K562 (cell line): ENCODE measurements around the gene GP2. TPM values are rescaled to one million over a fixed set of nuclear protein-coding genes. Genes with fewer than 3 reads are reported as not detected.

Experiments
- ATAC-seq: fragments of 200-7000 bp; cut with Tn5 transposase; 3 replicates; pipeline ENCODE4 v1.9.1; 2020; ENCODE audit warnings: moderate library complexity
- BruUV-seq: library from RNA; stranded (reverse); fragments of 400-500 nt; replicated peaks from 2 replicates; lab custom pipeline; 2021; lab: Mats Ljungman, UMichigan
- CTCF ChIA-PET: fragments of 300-600 bp; formaldehyde crosslinking; extraction: SDS; loops from one replicate; lab custom pipeline; 2021; ENCODE audit warnings: low intra/inter-chr PET ratio; lab: Yijun Ruan, JAX
- POLR2A ChIA-PET: fragments of 300-600, 350-650 bp; sonication (Branson Sonifier 250); formaldehyde crosslinking; extraction: SDS; loops from one replicate; lab custom pipeline; 2021; ENCODE audit warnings: antibody characterized with exemption, inconsistent platforms; lab: Yijun Ruan, JAX
- DNase-seq, 4 experiments: peaks; one replicate each; pipeline versions ENCODE4 v3.0.0 to v3.0.0-alpha.2; 2011 to 2018; ENCODE audit warnings: low spot score in 3 of 4, mixed read lengths in 3 of 4; ENCODE audit errors: extremely low read depth in 1 of 4
- FAIRE-seq: peaks from 2 replicates; lab custom pipeline; 2011; peaks lifted over from hg19 to GRCh38; lab: Jason Lieb, UNC
- H2AFZ ChIP-seq: 2 replicates; pipeline ENCODE4 v1.6.0; 2011; ENCODE audit warnings: low read depth, low read length, control low read depth, inconsistent platforms
- H3K27ac ChIP-seq: fragments of 200-600 bp; 3 replicates; pipeline ENCODE4 v1.8.0; 2011; ENCODE audit warnings: low read depth, mild to moderate bottlenecking, control low read depth, inconsistent platforms, low read length, moderate library complexity, mixed read lengths; ENCODE audit errors: extremely low read depth
- H3K27me3 ChIP-seq, 2 experiments: fragments of 300-600 bp in 1 of 2; 2 replicates in 1 of 2; 3 replicates in 1 of 2; pipeline versions ENCODE4 v1.6.0 to v1.8.0; 2011; ENCODE audit warnings: inconsistent platforms in 2 of 2, low read length in 2 of 2, mild to moderate bottlenecking in 1 of 2, mixed read lengths in 1 of 2, moderate library complexity in 1 of 2; ENCODE audit not compliant: control insufficient read depth in 2 of 2, insufficient read depth in 2 of 2
- H3K36me3 ChIP-seq: fragments of 300-600 bp; 3 replicates; pipeline ENCODE4 v1.8.0; 2011; ENCODE audit warnings: mild to moderate bottlenecking, low read length, inconsistent platforms; ENCODE audit not compliant: control insufficient read depth, insufficient read depth
- H3K4me1 ChIP-seq, 2 experiments: fragments of 200-600 bp in 1 of 2; replicated peaks in 1 of 2; 2 replicates in 1 of 2; 3 replicates in 1 of 2; pipeline versions ENCODE4 v1.5.1 to v1.8.0; 2011; ENCODE audit warnings: inconsistent platforms in 2 of 2, low read length in 2 of 2, mild to moderate bottlenecking in 1 of 2, mixed read lengths in 1 of 2, moderate library complexity in 1 of 2; ENCODE audit not compliant: control insufficient read depth in 2 of 2, insufficient read depth in 2 of 2
- H3K4me2 ChIP-seq: 2 replicates; pipeline ENCODE4 v1.6.1; 2011; ENCODE audit warnings: low read length, control low read depth, inconsistent platforms, mixed read lengths; ENCODE audit not compliant: insufficient read depth
- H3K4me3 ChIP-seq: fragments of 200-600 bp; sonication (generic), shearing (Covaris generic); 2 replicates; pipeline ENCODE4 v1.5.1; 2016; ENCODE audit warnings: control low read depth, inconsistent platforms
- H3K79me2 ChIP-seq: fragments of 200-600 bp; 3 replicates; pipeline ENCODE4 v1.8.0; 2011; ENCODE audit warnings: low read length, inconsistent platforms; ENCODE audit not compliant: control insufficient read depth, insufficient read depth
- H3K9ac ChIP-seq, 2 experiments: 2 replicates each; pipeline versions ENCODE4 v1.6.0 to v1.6.1; 2011; ENCODE audit warnings: low read depth in 2 of 2, low read length in 2 of 2, control low read depth in 1 of 2, inconsistent platforms in 1 of 2, mild to moderate bottlenecking in 1 of 2, mixed read lengths in 1 of 2; ENCODE audit not compliant: insufficient read depth in 1 of 2
- H3K9me1 ChIP-seq: one replicate; pipeline ENCODE4 v1.6.0; 2011; ENCODE audit warnings: inconsistent platforms, mild to moderate bottlenecking, low read length, moderate library complexity; ENCODE audit not compliant: control insufficient read depth, insufficient read depth
- H3K9me3 ChIP-seq: replicated peaks from 2 replicates; pipeline ENCODE4 v1.5.1; 2011; ENCODE audit warnings: low read depth, low read length, inconsistent platforms; ENCODE audit not compliant: control insufficient read depth, insufficient read depth
- H4K20me1 ChIP-seq: replicated peaks from 2 replicates; pipeline ENCODE4 v1.6.1; 2011; ENCODE audit warnings: low read length, inconsistent platforms, mixed read lengths; ENCODE audit not compliant: control insufficient read depth, insufficient read depth
- EZH2 ChIP-seq: IDR thresholded peaks from 2 replicates; pipeline ENCODE4 v1.6.1; 2012; ENCODE audit warnings: low read depth, mild to moderate bottlenecking, inconsistent platforms, low read length, borderline replicate concordance
- GATAD2A ChIP-seq: fragments of 450-650 bp; IDR thresholded peaks from 2 replicates; pipeline ENCODE4 v1.6.1; 2017
- LCOR ChIP-seq: sonication (generic); formaldehyde crosslinking; IDR thresholded peaks from 2 replicates; pipeline ENCODE4 v1.8.0; 2022; ENCODE audit warnings: mild to moderate bottlenecking, missing genetic modification reagents
- MYNN ChIP-seq, 2 experiments: sonication (generic); formaldehyde crosslinking in 1 of 2; IDR thresholded peaks; 2 replicates each; pipeline versions ENCODE4 v1.5.0 to v1.6.1; 2016 to 2020; ENCODE audit warnings: antibody characterized with exemption in 1 of 2, missing genetic modification reagents in 1 of 2
- NFYB ChIP-seq: IDR thresholded peaks from 2 replicates; pipeline ENCODE4 v1.6.1; 2011; ENCODE audit warnings: mild to moderate bottlenecking, moderate library complexity; ENCODE audit not compliant: insufficient read length; ENCODE audit errors: extremely low read depth
- NRF1 ChIP-seq, 2 experiments: fragments of 450-650 bp; IDR thresholded peaks in 1 of 2; conservative IDR thresholded peaks in 1 of 2; 2 replicates each; pipeline ENCODE4 v1.6.1; 2014; ENCODE audit warnings: mild to moderate bottlenecking in 2 of 2
- PHB ChIP-seq: fragments of 250-450 bp; sonication (Bioruptor Pico); IDR thresholded peaks from 2 replicates; pipeline ENCODE4 v1.5.0; 2021
- PTTG1 ChIP-seq: fragments of 450-650 bp; IDR thresholded peaks from 2 replicates; pipeline ENCODE4 v1.6.1; 2016; ENCODE audit warnings: low read depth, mild to moderate bottlenecking, missing genetic modification characterization, missing compliant biosample characterization
- RNF219 ChIP-seq: fragments of 250-450 bp; sonication (Bioruptor Pico); IDR thresholded peaks from 2 replicates; pipeline ENCODE4 v1.5.0; 2022; ENCODE audit warnings: mild to moderate bottlenecking
- TSC22D4 ChIP-seq: fragments of 450-650 bp; IDR thresholded peaks from 2 replicates; pipeline ENCODE4 v1.6.1; 2016; ENCODE audit warnings: missing genetic modification characterization, missing biosample characterization, control low read depth
- ZBTB8A ChIP-seq: fragments of 450-650 bp; IDR thresholded peaks from 2 replicates; pipeline ENCODE4 v1.6.1; 2018; ENCODE audit warnings: mild to moderate bottlenecking, moderate library complexity; ENCODE audit not compliant: partially characterized antibody
- ZNF395 ChIP-seq: fragments of 200-800 bp; sonication (Bioruptor generic); IDR thresholded peaks from 2 replicates; pipeline ENCODE4 v1.6.1; 2017; ENCODE audit warnings: missing genetic modification characterization, missing compliant biosample characterization
- WGBS: fragments of 100-300 bp; shearing (Covaris generic); methylation state at CpG from one replicate; pipeline ENCODE4 v1.1.6; 2016; ENCODE audit warnings: low coverage, mixed read lengths; ENCODE audit not compliant: insufficient coverage; ENCODE audit errors: missing lambda C conversion rate; 5-methylcytosine and 5-hydroxymethylcytosine counted together
- in situ Hi-C: fragments of 300-500 bp; cut with MboI; formaldehyde crosslinking; loops from 4 replicates; pipeline ENCODE4 v1.15.0; 2018; ENCODE audit warnings: inconsistent platforms, mixed read lengths
- intact Hi-C: fragments of 100-400 bp; cut with micrococcal nuclease; formaldehyde crosslinking; loops from 2 replicates; pipeline ENCODE4 v1.14.2; 2022
- polyA plus RNA-seq, 8 experiments: library from polyadenylated mRNA; depleted of rRNA in 4 of 8; stranded (reverse) in 5 of 8; unstranded in 3 of 8; fragments of >200 nt; fragmentation: Nextera tagmentation in 2 of 8; fragmentation: Illumina TruSeq in 1 of 8; extraction: Ambion mirVana in 2 of 8; extraction: Trizol in 1 of 8; gene quantifications; 2 replicates each; pipeline versions ENCODE4 v1.2.1 to v1.2.3, GENCODE V29; 2011 to 2014; ENCODE audit warnings: inconsistent platforms in 1 of 8, missing spikeins in 1 of 8
- total RNA-seq, 7 experiments: library from RNA; depleted of rRNA in 6 of 7; stranded (reverse); fragments of >200 nt in 6 of 7; fragmentation: Illumina TruSeq in 2 of 7; extraction: Trizol in 2 of 7; gene quantifications; 2 replicates each; pipeline versions ENCODE4 v1.2.1 to v1.2.3, GENCODE V29; 2011 to 2021; ENCODE audit warnings: low replicate concordance in 1 of 7
- TF ChIP-seq, protein P1 (sequence below), 2 experiments: fragments of 150-350 bp in 1 of 2; IDR thresholded peaks; 2 replicates each; pipeline ENCODE4 v1.6.1; 2012 to 2016; ENCODE audit warnings: low read depth in 2 of 2, low read length in 2 of 2, mild to moderate bottlenecking in 1 of 2, moderate library complexity in 1 of 2

The GP2 gene
- total and polyA plus RNA-seq, 9 of the 15 experiments (the other 6 are each of a cell fraction or from before 2014, with no cell fraction given) = 5.9 TPM; not detected in 8

GRCh38 chr16:20327444-20328041 is at the start of gene GP2 (continued):
- TF ChIP-seq RNF219 (CRISPR knock-in tag) (no peak), EZH2 (no peak), NFYB (no peak), NRF1 (conservative IDR thresholded peaks at IDR 0.05 in 1 of 2, IDR thresholded peaks at IDR 0.05 in 1 of 2) (no peak), MYNN (IDR thresholded peaks at IDR 0.05) (no peak), MYNN (CRISPR knock-in tag; IDR thresholded peaks at IDR 0.05) (no peak)
- TF ChIP-seq, all 486 proteins: peak for 0

GRCh38 chr16:20372701-20373100 is 45.4 kb upstream of the GP2 start:
- H3K27ac ChIP-seq = no peak overlapping the region
- H4K20me1 ChIP-seq = no peaks in the 10 kb centered on the region
- H3K27me3 ChIP-seq = no peaks in the 10 kb centered on the region
- no peak overlapping the region for H3K4me2 ChIP-seq
- intact Hi-C loops = no loop called here
- no peak overlapping the region for H3K4me3 ChIP-seq
- no peaks in the 10 kb centered on the region for H3K9me3 ChIP-seq
- DNase-seq (no peak), ATAC-seq (no peak), FAIRE-seq (no peak)
- POLR2A ChIA-PET = interaction anchor here (0.6 to 0.7 kb wide), 2 partner anchors 10 to 428 kb away, joined by 3 read pairs; no protein-coding TSS in a partner anchor
- H3K4me1 ChIP-seq = no peaks in the 10 kb centered on the region
- under 1% methylated on average over 5 of the region's 5 CpGs for WGBS
- no peaks in the 10 kb centered on the region for H3K79me2 ChIP-seq
- in situ Hi-C loops = no loop called here
- CTCF ChIA-PET = no interaction called here
- BruUV-seq = no TSS peak
- no peaks in the 10 kb centered on the region for H3K9me1 ChIP-seq
- no peak overlapping the region for H3K9ac ChIP-seq
- H3K36me3 ChIP-seq = no peaks in the 10 kb centered on the region
- no peak overlapping the region for H2AFZ ChIP-seq
- TF ChIP-seq ZNF395 (no peak), ZBTB8A (no peak), GATAD2A (no peak), TSC22D4 (tag) (no peak), PHB (CRISPR knock-in tag) (no peak), LCOR (CRISPR knock-in tag) (no peak), PTTG1 (tag) (no peak)
- TF ChIP-seq, protein P1, sequence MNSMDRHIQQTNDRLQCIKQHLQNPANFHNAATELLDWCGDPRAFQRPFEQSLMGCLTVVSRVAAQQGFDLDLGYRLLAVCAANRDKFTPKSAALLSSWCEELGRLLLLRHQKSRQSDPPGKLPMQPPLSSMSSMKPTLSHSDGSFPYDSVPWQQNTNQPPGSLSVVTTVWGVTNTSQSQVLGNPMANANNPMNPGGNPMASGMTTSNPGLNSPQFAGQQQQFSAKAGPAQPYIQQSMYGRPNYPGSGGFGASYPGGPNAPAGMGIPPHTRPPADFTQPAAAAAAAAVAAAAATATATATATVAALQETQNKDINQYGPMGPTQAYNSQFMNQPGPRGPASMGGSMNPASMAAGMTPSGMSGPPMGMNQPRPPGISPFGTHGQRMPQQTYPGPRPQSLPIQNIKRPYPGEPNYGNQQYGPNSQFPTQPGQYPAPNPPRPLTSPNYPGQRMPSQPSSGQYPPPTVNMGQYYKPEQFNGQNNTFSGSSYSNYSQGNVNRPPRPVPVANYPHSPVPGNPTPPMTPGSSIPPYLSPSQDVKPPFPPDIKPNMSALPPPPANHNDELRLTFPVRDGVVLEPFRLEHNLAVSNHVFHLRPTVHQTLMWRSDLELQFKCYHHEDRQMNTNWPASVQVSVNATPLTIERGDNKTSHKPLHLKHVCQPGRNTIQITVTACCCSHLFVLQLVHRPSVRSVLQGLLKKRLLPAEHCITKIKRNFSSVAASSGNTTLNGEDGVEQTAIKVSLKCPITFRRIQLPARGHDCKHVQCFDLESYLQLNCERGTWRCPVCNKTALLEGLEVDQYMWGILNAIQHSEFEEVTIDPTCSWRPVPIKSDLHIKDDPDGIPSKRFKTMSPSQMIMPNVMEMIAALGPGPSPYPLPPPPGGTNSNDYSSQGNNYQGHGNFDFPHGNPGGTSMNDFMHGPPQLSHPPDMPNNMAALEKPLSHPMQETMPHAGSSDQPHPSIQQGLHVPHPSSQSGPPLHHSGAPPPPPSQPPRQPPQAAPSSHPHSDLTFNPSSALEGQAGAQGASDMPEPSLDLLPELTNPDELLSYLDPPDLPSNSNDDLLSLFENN (IDR thresholded peaks at IDR 0.05; ENCODE audit: low read depth in 2 of 2, low read length in 2 of 2) = no peak
